ENCODE results near the gene CACNG7. TPM values are rescaled to one million over a fixed set of nuclear protein-coding genes. Genes with fewer than 3 reads are reported as not detected.

CACNG7 gene
- total and polyA plus RNA-seq, 10 of the 15 experiments (the other 5 are each of a cell fraction or from before 2014, with no cell fraction given) = not detected

DNA sequence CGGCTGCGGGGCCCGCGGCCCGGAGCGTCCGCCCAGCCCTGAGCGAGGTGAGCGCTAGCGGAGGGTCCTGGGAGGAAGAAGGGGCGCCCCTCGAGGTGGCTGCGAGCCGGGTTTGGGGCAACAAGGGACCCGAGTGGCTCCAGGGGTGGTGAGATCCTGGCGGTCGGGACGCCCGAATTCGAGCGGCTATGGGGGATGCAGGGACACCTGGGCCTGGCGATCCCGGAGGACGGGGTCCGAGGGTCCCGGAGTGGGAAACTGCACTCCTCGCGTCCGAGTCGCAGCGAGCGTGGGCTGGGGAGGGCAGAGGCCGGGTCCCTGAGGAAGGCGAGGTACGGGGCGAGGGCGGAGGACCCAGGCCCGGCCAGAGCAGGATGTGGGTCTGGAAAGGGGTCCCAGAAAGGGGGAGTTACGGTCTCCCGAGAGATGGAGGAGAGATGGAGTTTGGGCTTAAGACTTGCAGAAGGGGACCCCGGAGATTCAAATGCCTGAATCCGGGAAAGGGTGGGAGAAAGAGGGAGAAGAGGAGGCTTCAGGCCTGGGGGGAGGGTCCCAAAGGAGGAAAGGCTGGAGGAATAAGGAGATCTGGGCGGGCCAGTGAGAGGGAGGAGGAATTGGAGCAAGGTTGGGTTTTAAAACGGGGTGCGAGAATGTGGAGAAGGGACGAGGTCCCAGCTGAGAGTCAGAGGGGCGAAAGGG, 542 bp downstream of the CACNG7 start (continued):
- TF ChIP-seq, protein P1, sequence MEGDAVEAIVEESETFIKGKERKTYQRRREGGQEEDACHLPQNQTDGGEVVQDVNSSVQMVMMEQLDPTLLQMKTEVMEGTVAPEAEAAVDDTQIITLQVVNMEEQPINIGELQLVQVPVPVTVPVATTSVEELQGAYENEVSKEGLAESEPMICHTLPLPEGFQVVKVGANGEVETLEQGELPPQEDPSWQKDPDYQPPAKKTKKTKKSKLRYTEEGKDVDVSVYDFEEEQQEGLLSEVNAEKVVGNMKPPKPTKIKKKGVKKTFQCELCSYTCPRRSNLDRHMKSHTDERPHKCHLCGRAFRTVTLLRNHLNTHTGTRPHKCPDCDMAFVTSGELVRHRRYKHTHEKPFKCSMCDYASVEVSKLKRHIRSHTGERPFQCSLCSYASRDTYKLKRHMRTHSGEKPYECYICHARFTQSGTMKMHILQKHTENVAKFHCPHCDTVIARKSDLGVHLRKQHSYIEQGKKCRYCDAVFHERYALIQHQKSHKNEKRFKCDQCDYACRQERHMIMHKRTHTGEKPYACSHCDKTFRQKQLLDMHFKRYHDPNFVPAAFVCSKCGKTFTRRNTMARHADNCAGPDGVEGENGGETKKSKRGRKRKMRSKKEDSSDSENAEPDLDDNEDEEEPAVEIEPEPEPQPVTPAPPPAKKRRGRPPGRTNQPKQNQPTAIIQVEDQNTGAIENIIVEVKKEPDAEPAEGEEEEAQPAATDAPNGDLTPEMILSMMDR (IDR thresholded peaks at IDR 0.05 in 2 of 3, conservative IDR thresholded peaks at IDR 0.05 in 1 of 3; ENCODE audit: control insufficient read depth in 2 of 3, extremely low read depth in 1 of 3, insufficient read depth in 1 of 3, low read depth in 3 of 3, low read length in 3 of 3) = no peak
- TF ChIP-seq ZNF384 (IDR thresholded peaks at IDR 0.05; ENCODE audit: borderline replicate concordance, low read depth, low read length) (no peak), BMI1 (IDR thresholded peaks at IDR 0.05; ENCODE audit: borderline replicate concordance) (no peak), RELA (IDR thresholded peaks at IDR 0.05; ENCODE audit: borderline replicate concordance, partially characterized antibody) (no peak), MXI1 (IDR thresholded peaks at IDR 0.05; ENCODE audit: low read depth, low read length) (no peak), IRF4 (IDR thresholded peaks at IDR 0.05; ENCODE audit: low read depth, low read length) (no peak), ATF7 (IDR thresholded peaks at IDR 0.05; ENCODE audit: low read depth) (no peak), NFIC (IDR thresholded peaks at IDR 0.05; ENCODE audit: low read depth, low read length) (no peak), SMAD1 (IDR thresholded peaks at IDR 0.05; ENCODE audit: low read depth, partially characterized antibody) (no peak), TAF1 (IDR thresholded peaks at IDR 0.05; ENCODE audit: borderline replicate concordance, low read depth, low read length) (no peak)
- TF ChIP-seq, protein P2, sequence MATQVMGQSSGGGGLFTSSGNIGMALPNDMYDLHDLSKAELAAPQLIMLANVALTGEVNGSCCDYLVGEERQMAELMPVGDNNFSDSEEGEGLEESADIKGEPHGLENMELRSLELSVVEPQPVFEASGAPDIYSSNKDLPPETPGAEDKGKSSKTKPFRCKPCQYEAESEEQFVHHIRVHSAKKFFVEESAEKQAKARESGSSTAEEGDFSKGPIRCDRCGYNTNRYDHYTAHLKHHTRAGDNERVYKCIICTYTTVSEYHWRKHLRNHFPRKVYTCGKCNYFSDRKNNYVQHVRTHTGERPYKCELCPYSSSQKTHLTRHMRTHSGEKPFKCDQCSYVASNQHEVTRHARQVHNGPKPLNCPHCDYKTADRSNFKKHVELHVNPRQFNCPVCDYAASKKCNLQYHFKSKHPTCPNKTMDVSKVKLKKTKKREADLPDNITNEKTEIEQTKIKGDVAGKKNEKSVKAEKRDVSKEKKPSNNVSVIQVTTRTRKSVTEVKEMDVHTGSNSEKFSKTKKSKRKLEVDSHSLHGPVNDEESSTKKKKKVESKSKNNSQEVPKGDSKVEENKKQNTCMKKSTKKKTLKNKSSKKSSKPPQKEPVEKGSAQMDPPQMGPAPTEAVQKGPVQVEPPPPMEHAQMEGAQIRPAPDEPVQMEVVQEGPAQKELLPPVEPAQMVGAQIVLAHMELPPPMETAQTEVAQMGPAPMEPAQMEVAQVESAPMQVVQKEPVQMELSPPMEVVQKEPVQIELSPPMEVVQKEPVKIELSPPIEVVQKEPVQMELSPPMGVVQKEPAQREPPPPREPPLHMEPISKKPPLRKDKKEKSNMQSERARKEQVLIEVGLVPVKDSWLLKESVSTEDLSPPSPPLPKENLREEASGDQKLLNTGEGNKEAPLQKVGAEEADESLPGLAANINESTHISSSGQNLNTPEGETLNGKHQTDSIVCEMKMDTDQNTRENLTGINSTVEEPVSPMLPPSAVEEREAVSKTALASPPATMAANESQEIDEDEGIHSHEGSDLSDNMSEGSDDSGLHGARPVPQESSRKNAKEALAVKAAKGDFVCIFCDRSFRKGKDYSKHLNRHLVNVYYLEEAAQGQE (IDR thresholded peaks at IDR 0.05; ENCODE audit: low read depth, low read length) = no peak

Data from GM12878 (cell line).